Panc1 (cell line): ENCODE data around the gene PFKFB4. TPM values are rescaled to one million over a fixed set of nuclear protein-coding genes. Genes with fewer than 3 reads are reported as not detected.

Experiments used
- ATAC-seq: fragments of 200-7000 bp; cut with Tn5 transposase; 2 replicates; pipeline ENCODE4 v1.9.1; 2020; ENCODE audit warnings: mild to moderate bottlenecking, moderate library complexity
- BruUV-seq: library from RNA; stranded (reverse); fragments of 400-500 nt; replicated peaks from 2 replicates; lab custom pipeline; 2021; lab: Mats Ljungman, UMichigan
- CTCF ChIA-PET: fragments of 300-600 bp; sonication (Branson Sonifier 250); formaldehyde crosslinking; loops from one replicate; lab custom pipeline; 2022; ENCODE audit warnings: antibody characterized with exemption; lab: Charles Lee
- POLR2A ChIA-PET: fragments of 300-600 bp; sonication (Branson Sonifier 250); formaldehyde crosslinking; loops from one replicate; lab custom pipeline; 2022; ENCODE audit warnings: antibody characterized with exemption; lab: Charles Lee
- DNase-seq: peaks from one replicate; pipeline ENCODE4 v3.0.0-alpha.2; 2010; ENCODE audit warnings: low read depth, low spot score
- H3K27ac ChIP-seq: 2 replicates; pipeline ENCODE4 v1.5.1; 2011; ENCODE audit warnings: mild to moderate bottlenecking, low read length, inconsistent platforms
- H3K27me3 ChIP-seq: fragments of 200-500 bp; sonication (Bioruptor generic); 2 replicates; pipeline ENCODE4 v1.6.0; 2014; ENCODE audit warnings: low read length, inconsistent platforms; ENCODE audit not compliant: control insufficient read depth, insufficient read depth
- H3K36me3 ChIP-seq: fragments of 200-500 bp; sonication (Bioruptor generic); 2 replicates; pipeline ENCODE4 v1.5.1; 2014; ENCODE audit warnings: inconsistent platforms, mild to moderate bottlenecking, low read length, moderate library complexity; ENCODE audit not compliant: control insufficient read depth, insufficient read depth
- H3K4me1 ChIP-seq: 2 replicates; pipeline ENCODE4 v1.5.1; 2011; ENCODE audit warnings: inconsistent platforms, mild to moderate bottlenecking, low read length, moderate library complexity; ENCODE audit not compliant: control insufficient read depth, insufficient read depth
- H3K4me3 ChIP-seq, 2 experiments: 2 replicates each; pipeline ENCODE4 v1.5.1; 2011 to 2012; ENCODE audit warnings: low read depth in 2 of 2, low read length in 2 of 2, mild to moderate bottlenecking in 2 of 2, inconsistent platforms in 1 of 2, moderate library complexity in 1 of 2
- H3K9me3 ChIP-seq: fragments of 200-500 bp; sonication (Bioruptor generic); 2 replicates; pipeline ENCODE4 v1.5.1; 2014; ENCODE audit warnings: low read depth, mild to moderate bottlenecking, inconsistent platforms, low read length, moderate library complexity; ENCODE audit not compliant: control insufficient read depth, insufficient read depth
- POLR2AphosphoS5 ChIP-seq: IDR thresholded peaks from 2 replicates; pipeline ENCODE4 v1.6.1; 2012; ENCODE audit warnings: mild to moderate bottlenecking, low read depth, low read length, moderate library complexity
- SIN3A ChIP-seq: IDR thresholded peaks from 2 replicates; pipeline ENCODE4 v1.6.1; 2012; ENCODE audit warnings: low read depth, mild to moderate bottlenecking, low read length, moderate library complexity, borderline replicate concordance; ENCODE audit not compliant: insufficient read depth
- TCF7L2 ChIP-seq: IDR thresholded peaks from 2 replicates; pipeline ENCODE4 v1.6.1; 2011; ENCODE audit warnings: mild to moderate bottlenecking, low read depth, low read length, inconsistent platforms
- in situ Hi-C: cut with HindIII; loops from 2 replicates; pipeline ENCODE4 v1.10.0; 2016; ENCODE audit warnings: low sequenced_read_pairs, low pct_unique_long_range_greater_than_20kb
- intact Hi-C: fragments of 100-400 bp; cut with micrococcal nuclease; formaldehyde crosslinking; loops from one replicate; pipeline ENCODE4 v1.10.0; 2022; ENCODE audit not compliant: unreplicated experiment
- total RNA-seq: library from RNA; stranded (reverse); gene quantifications from one replicate; pipeline ENCODE4 v1.2.1, GENCODE V29; 2021; ENCODE audit not compliant: unreplicated experiment
- TF ChIP-seq, protein P1 (sequence below), 2 experiments: IDR thresholded peaks; 2 replicates each; pipeline ENCODE4 v1.6.1; 2011 to 2012; ENCODE audit warnings: low read depth in 2 of 2, control low read depth in 1 of 2, low read length in 1 of 2, mild to moderate bottlenecking in 1 of 2, moderate library complexity in 1 of 2; ENCODE audit not compliant: insufficient read depth in 1 of 2
- TF ChIP-seq, protein P2 (sequence below): fragments of 450-650 bp; IDR thresholded peaks from 2 replicates; pipeline ENCODE4 v1.5.1; 2017; ENCODE audit warnings: mild to moderate bottlenecking

The PFKFB4 gene
- total RNA-seq, 1 experiment from 2014 or later, result 6.0 TPM

DNA sequence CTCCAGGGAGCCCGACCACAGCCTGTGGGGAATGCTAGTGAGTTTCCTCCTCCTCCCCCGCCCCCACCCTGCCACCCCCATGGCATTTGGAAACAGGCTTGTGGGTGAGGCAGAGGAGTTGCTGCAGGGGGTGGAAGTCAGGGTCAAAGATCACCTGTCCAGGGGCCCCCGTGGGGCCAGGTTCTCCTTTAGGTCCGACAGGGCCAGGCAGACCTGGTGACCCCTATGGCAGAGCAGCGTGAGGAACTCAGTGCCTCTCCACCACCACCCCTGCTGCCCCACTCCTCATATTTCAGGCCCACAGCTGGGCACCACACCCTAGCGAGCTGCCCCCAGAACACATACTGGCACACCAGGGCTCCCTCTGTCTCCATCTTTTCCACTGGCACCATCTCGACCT lies 15.9 kb upstream of the PFKFB4 start:
- no peaks in the 10 kb centered on the region for H3K4me1 ChIP-seq
- ATAC-seq (no peak), DNase-seq (no peak)
- H3K9me3 ChIP-seq, result no peaks in the 10 kb centered on the region
- TF ChIP-seq, protein P1, sequence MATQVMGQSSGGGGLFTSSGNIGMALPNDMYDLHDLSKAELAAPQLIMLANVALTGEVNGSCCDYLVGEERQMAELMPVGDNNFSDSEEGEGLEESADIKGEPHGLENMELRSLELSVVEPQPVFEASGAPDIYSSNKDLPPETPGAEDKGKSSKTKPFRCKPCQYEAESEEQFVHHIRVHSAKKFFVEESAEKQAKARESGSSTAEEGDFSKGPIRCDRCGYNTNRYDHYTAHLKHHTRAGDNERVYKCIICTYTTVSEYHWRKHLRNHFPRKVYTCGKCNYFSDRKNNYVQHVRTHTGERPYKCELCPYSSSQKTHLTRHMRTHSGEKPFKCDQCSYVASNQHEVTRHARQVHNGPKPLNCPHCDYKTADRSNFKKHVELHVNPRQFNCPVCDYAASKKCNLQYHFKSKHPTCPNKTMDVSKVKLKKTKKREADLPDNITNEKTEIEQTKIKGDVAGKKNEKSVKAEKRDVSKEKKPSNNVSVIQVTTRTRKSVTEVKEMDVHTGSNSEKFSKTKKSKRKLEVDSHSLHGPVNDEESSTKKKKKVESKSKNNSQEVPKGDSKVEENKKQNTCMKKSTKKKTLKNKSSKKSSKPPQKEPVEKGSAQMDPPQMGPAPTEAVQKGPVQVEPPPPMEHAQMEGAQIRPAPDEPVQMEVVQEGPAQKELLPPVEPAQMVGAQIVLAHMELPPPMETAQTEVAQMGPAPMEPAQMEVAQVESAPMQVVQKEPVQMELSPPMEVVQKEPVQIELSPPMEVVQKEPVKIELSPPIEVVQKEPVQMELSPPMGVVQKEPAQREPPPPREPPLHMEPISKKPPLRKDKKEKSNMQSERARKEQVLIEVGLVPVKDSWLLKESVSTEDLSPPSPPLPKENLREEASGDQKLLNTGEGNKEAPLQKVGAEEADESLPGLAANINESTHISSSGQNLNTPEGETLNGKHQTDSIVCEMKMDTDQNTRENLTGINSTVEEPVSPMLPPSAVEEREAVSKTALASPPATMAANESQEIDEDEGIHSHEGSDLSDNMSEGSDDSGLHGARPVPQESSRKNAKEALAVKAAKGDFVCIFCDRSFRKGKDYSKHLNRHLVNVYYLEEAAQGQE (IDR thresholded peaks at IDR 0.05; ENCODE audit: insufficient read depth in 1 of 2, low read depth in 2 of 2, low read length in 1 of 2), result no peak
- TF ChIP-seq, protein P2, sequence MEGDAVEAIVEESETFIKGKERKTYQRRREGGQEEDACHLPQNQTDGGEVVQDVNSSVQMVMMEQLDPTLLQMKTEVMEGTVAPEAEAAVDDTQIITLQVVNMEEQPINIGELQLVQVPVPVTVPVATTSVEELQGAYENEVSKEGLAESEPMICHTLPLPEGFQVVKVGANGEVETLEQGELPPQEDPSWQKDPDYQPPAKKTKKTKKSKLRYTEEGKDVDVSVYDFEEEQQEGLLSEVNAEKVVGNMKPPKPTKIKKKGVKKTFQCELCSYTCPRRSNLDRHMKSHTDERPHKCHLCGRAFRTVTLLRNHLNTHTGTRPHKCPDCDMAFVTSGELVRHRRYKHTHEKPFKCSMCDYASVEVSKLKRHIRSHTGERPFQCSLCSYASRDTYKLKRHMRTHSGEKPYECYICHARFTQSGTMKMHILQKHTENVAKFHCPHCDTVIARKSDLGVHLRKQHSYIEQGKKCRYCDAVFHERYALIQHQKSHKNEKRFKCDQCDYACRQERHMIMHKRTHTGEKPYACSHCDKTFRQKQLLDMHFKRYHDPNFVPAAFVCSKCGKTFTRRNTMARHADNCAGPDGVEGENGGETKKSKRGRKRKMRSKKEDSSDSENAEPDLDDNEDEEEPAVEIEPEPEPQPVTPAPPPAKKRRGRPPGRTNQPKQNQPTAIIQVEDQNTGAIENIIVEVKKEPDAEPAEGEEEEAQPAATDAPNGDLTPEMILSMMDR, result no peak
- TF ChIP-seq POLR2AphosphoS5 (no peak), SIN3A (no peak), TCF7L2 (no peak)
- ChIA-PET POLR2A (no interaction called here), CTCF (no interaction called here)
- in situ Hi-C loops, result no loop called here
- H3K36me3 ChIP-seq, result no peaks in the 10 kb centered on the region
- no peak overlapping the region for H3K27ac ChIP-seq
- intact Hi-C loops, result no loop called here
- H3K4me3 ChIP-seq, result no peak overlapping the region
- BruUV-seq, result no TSS peak
- H3K27me3 ChIP-seq, result no peaks in the 10 kb centered on the region

GRCh38 chr3:48571938-48572337 lies 15.3 kb upstream of the PFKFB4 start:
- no peaks in the 10 kb centered on the region for H3K36me3 ChIP-seq
- ChIA-PET CTCF (no interaction called here), POLR2A (no interaction called here)
- no peak for DNase-seq
- no peaks in the 10 kb centered on the region for H3K27me3 ChIP-seq
- H3K4me3 ChIP-seq, result no peak overlapping the region
- no TSS peak for BruUV-seq
- in situ Hi-C loops (no loop called here), intact Hi-C loops (no loop called here)
- H3K27ac ChIP-seq, result no peak overlapping the region
- ATAC-seq, result no peak
- H3K9me3 ChIP-seq, result no peaks in the 10 kb centered on the region
- TF ChIP-seq, protein P1 (IDR thresholded peaks at IDR 0.05; ENCODE audit: insufficient read depth in 1 of 2, low read depth in 2 of 2, low read length in 1 of 2), result no peak
- TF ChIP-seq TCF7L2 (no peak), POLR2AphosphoS5 (no peak), SIN3A (no peak)
- TF ChIP-seq, protein P2, result no peak
- H3K4me1 ChIP-seq, result no peaks in the 10 kb centered on the region
